ENCODE measurements around the gene TNIK.

The TNIK gene

DNA sequence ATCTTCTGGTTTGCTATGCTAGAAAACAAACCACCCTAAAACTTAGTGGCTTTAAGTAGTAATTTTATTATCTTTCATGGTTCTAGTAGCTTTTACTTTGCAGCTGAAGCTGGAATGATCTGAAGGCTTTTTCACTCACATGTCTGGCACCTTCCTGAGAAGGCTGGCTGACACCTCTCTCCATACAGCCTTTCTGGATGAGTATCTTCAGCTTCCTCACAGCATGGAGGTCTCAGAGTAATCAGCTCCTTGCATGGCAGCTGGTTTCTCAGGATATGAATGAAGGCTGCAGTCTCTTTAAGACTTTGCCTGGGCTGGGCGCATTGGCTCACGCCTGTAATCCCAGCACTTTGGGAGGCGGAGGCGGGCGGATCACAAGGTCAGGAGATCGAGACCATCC is 50.0 kb downstream of the TNIK start:
- H4K20me1 ChIP-seq (ENCODE audit: insufficient read depth, low read length, poor library complexity, severe bottlenecking), result no peaks in the 10 kb centered on the region
- no peaks in the 10 kb centered on the region for H3F3A ChIP-seq (ENCODE audit: low read depth)
- H3K79me2 ChIP-seq (ENCODE audit: insufficient read depth, low read length), result peaks cover 92% of the 10 kb centered on the region
- no peak overlapping the region for H3K4me3 ChIP-seq (ENCODE audit: low read length, poor library complexity, severe bottlenecking)
- H3K9me2 ChIP-seq (replicated peaks; ENCODE audit: low read depth, low read length), result no peaks in the 10 kb centered on the region
- H2AFZ ChIP-seq (ENCODE audit: low read length), result no peak overlapping the region
- H3K4me1 ChIP-seq (ENCODE audit: insufficient read depth, low read length, poor library complexity, severe bottlenecking), result peaks cover 5% of the 10 kb centered on the region
- TF ChIP-seq EZH2phosphoT487 (IDR thresholded peaks at IDR 0.05; ENCODE audit: borderline replicate concordance), result no peak
- TF ChIP-seq, protein P1, sequence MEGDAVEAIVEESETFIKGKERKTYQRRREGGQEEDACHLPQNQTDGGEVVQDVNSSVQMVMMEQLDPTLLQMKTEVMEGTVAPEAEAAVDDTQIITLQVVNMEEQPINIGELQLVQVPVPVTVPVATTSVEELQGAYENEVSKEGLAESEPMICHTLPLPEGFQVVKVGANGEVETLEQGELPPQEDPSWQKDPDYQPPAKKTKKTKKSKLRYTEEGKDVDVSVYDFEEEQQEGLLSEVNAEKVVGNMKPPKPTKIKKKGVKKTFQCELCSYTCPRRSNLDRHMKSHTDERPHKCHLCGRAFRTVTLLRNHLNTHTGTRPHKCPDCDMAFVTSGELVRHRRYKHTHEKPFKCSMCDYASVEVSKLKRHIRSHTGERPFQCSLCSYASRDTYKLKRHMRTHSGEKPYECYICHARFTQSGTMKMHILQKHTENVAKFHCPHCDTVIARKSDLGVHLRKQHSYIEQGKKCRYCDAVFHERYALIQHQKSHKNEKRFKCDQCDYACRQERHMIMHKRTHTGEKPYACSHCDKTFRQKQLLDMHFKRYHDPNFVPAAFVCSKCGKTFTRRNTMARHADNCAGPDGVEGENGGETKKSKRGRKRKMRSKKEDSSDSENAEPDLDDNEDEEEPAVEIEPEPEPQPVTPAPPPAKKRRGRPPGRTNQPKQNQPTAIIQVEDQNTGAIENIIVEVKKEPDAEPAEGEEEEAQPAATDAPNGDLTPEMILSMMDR (conservative IDR thresholded peaks at IDR 0.05; ENCODE audit: low read length), result no peak
- no peaks in the 10 kb centered on the region for H3K27me3 ChIP-seq (ENCODE audit: insufficient read depth, low read length, poor library complexity, severe bottlenecking)
- H3K9me3 ChIP-seq (ENCODE audit: insufficient read depth, low read depth, low read length), result no peaks in the 10 kb centered on the region
- H3K4me2 ChIP-seq (ENCODE audit: low read depth, low read length, poor library complexity, severe bottlenecking), result no peak overlapping the region
- no peak overlapping the region for H3K9ac ChIP-seq (ENCODE audit: low read depth, low read length, poor library complexity, severe bottlenecking)
- no peaks in the 10 kb centered on the region for H3K36me3 ChIP-seq (ENCODE audit: insufficient read depth, low read length)

DNA sequence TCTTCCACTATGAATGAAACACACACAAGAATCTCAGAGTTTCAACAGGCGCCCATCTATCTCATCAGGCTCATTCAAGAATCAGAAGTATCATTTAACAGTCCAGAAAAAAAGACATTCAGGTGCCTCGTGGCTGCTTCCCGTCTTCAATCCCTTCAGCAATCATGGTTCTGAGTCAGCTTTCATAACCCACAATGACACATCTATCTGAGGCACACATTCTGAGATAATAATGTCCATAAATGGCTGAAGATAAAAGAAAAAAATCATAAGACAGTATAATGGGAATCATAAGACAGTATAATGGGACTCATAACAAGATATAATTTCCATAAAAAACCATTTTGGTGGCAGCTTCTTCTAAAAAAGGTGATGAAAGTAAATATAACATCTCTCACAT is 52.4 kb downstream of the TNIK start:
- no peaks in the 10 kb centered on the region for H3K9me3 ChIP-seq (ENCODE audit: insufficient read depth, low read depth, low read length)
- H3K4me3 ChIP-seq (ENCODE audit: low read length, poor library complexity, severe bottlenecking), result no peak overlapping the region
- H2AFZ ChIP-seq (ENCODE audit: low read length), result no peak overlapping the region
- H3K9ac ChIP-seq (ENCODE audit: low read depth, low read length, poor library complexity, severe bottlenecking), result no peak overlapping the region
- no peaks in the 10 kb centered on the region for H4K20me1 ChIP-seq (ENCODE audit: insufficient read depth, low read length, poor library complexity, severe bottlenecking)
- H3K4me2 ChIP-seq (ENCODE audit: low read depth, low read length, poor library complexity, severe bottlenecking), result no peak overlapping the region
- TF ChIP-seq EZH2phosphoT487 (IDR thresholded peaks at IDR 0.05; ENCODE audit: borderline replicate concordance), result no peak
- TF ChIP-seq, protein P1 (conservative IDR thresholded peaks at IDR 0.05; ENCODE audit: low read length), result no peak
- peaks cover 5% of the 10 kb centered on the region for H3K4me1 ChIP-seq (ENCODE audit: insufficient read depth, low read length, poor library complexity, severe bottlenecking)
- H3K9me2 ChIP-seq (replicated peaks; ENCODE audit: low read depth, low read length), result no peaks in the 10 kb centered on the region
- H3F3A ChIP-seq (ENCODE audit: low read depth), result no peaks in the 10 kb centered on the region
- no peaks in the 10 kb centered on the region for H3K27me3 ChIP-seq (ENCODE audit: insufficient read depth, low read length, poor library complexity, severe bottlenecking)
- no peaks in the 10 kb centered on the region for H3K36me3 ChIP-seq (ENCODE audit: insufficient read depth, low read length)
- H3K79me2 ChIP-seq (ENCODE audit: insufficient read depth, low read length), result peaks cover 92% of the 10 kb centered on the region

DNA sequence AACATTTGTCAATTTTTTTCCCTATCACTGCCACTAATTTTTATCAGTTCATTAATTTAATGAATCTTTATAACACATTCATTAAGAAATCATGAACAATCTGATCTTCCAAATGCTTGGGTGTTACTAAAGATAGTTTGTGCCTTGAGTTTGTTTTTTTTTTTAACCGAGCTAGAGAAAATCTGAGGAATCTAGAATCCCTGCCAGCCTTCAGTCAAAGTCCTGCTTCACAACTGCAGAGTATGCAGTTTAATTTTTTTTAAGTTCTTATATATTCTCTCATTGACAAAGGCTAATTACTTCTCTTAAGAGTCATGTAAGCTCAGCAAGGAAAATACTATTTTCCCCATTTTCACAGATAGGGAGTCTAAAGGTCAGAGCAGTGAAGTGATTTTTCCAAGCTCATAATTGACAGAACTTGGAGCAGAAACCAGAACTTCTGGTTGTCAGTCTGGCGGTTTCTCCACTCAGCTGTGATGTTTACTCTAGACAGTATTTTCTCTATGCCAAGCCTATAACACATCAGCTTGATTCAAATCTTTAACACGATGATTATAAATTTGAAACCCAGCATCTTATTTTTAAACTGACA is 55.7 kb downstream of the TNIK start:
- H3K4me3 ChIP-seq (ENCODE audit: low read length, poor library complexity, severe bottlenecking), result no peak overlapping the region
- no peak overlapping the region for H2AFZ ChIP-seq (ENCODE audit: low read length)
- H3K9me2 ChIP-seq (replicated peaks; ENCODE audit: low read depth, low read length), result no peaks in the 10 kb centered on the region
- H3K9me3 ChIP-seq (ENCODE audit: insufficient read depth, low read depth, low read length), result no peaks in the 10 kb centered on the region
- no peak for TF ChIP-seq EZH2phosphoT487 (IDR thresholded peaks at IDR 0.05; ENCODE audit: borderline replicate concordance)
- TF ChIP-seq, protein P1 (conservative IDR thresholded peaks at IDR 0.05; ENCODE audit: low read length), result no peak
- no peaks in the 10 kb centered on the region for H3K27me3 ChIP-seq (ENCODE audit: insufficient read depth, low read length, poor library complexity, severe bottlenecking)
- H3K4me2 ChIP-seq (ENCODE audit: low read depth, low read length, poor library complexity, severe bottlenecking), result no peak overlapping the region
- H3K79me2 ChIP-seq (ENCODE audit: insufficient read depth, low read length), result peaks cover 99% of the 10 kb centered on the region
- no peaks in the 10 kb centered on the region for H4K20me1 ChIP-seq (ENCODE audit: insufficient read depth, low read length, poor library complexity, severe bottlenecking)
- no peaks in the 10 kb centered on the region for H3F3A ChIP-seq (ENCODE audit: low read depth)
- H3K36me3 ChIP-seq (ENCODE audit: insufficient read depth, low read length), result no peaks in the 10 kb centered on the region
- no peaks in the 10 kb centered on the region for H3K4me1 ChIP-seq (ENCODE audit: insufficient read depth, low read length, poor library complexity, severe bottlenecking)
- no peak overlapping the region for H3K9ac ChIP-seq (ENCODE audit: low read depth, low read length, poor library complexity, severe bottlenecking)

Measured in Loucy (cell line).